Upper lobe of right lung (tissue), 1 donor: ENCODE data around the gene NBL1. TPM values are rescaled to one million over a fixed set of nuclear protein-coding genes. Genes with fewer than 3 reads are reported as not detected.

Experiments
- ATAC-seq: fragments of 200-7000 bp; cut with Tn5 transposase; one replicate; pipeline ENCODE4 v1.9.1; 2020; ENCODE audit warnings: mild to moderate bottlenecking, moderate library complexity
- DNase-seq: peaks from one replicate; pipeline ENCODE4 v3.0.0-alpha.2; 2020
- H3K27ac ChIP-seq: fragments of 200-600 bp; one replicate; pipeline ENCODE4 v1.8.0; 2022
- H3K27me3 ChIP-seq: fragments of 200-600 bp; one replicate; pipeline ENCODE4 v1.8.0; 2022; ENCODE audit warnings: mild to moderate bottlenecking
- H3K36me3 ChIP-seq: fragments of 200-600 bp; one replicate; pipeline ENCODE4 v1.8.0; 2022
- H3K4me1 ChIP-seq: fragments of 200-600 bp; one replicate; pipeline ENCODE4 v1.8.0; 2022
- H3K4me3 ChIP-seq: fragments of 200-600 bp; one replicate; pipeline ENCODE4 v1.8.0; 2022; ENCODE audit warnings: mild to moderate bottlenecking
- H3K9me3 ChIP-seq: fragments of 200-600 bp; one replicate; pipeline ENCODE4 v1.8.0; 2022
- CTCF ChIP-seq: fragments of 200-600 bp; IDR thresholded peaks from one replicate; pipeline ENCODE4 v1.8.0; 2022; ENCODE audit warnings: antibody characterized with exemption
- intact Hi-C: fragments of 100-400 bp; cut with DNase I; formaldehyde crosslinking; loops from one replicate; pipeline ENCODE4 v1.11.0; 2022
- long read RNA-seq: library from polyadenylated mRNA; unstranded; transcript quantifications from one replicate; pipeline ENCODE4 v2.0.0, GENCODE V29; 2021
- total RNA-seq: library from RNA; stranded (reverse); fragmentation: NEBNext Ultra II Directional; extraction: Animal tissue kit (Norgen Biotek cat#: 25700); gene quantifications from one replicate; pipeline ENCODE4 v1.2.1, GENCODE V29; 2021
- donor health status: DM: no; HTN: yes; CAD: no; lungs with severe emphysema.

NBL1 gene
- 218 TPM for total RNA-seq
- long read RNA-seq, transcript NBL1-202 (4 exons, 2,172 nt), result major isoform, 390 of 501 reads
- long read RNA-seq, partial matches to known transcripts, result 104 of 501 reads
- long read RNA-seq, other reads (novel, unspliced or antisense), result 6 of 501 reads

- no peaks in the 10 kb centered on the region for H3K9me3 ChIP-seq
- peaks cover 11% of the 10 kb centered on the region for H3K4me1 ChIP-seq
- intact Hi-C loops, result no loop called here
- peak; percentile 71 for ATAC-seq
- no peaks in the 10 kb centered on the region for H3K36me3 ChIP-seq
- peak within 1 kb of the TSS; percentile 66 for H3K4me3 ChIP-seq
- DNase-seq, result no peak
- H3K27ac ChIP-seq, result peak within 1 kb of the TSS; percentile 86
- TF ChIP-seq CTCF, result no peak
- H3K27me3 ChIP-seq, result peaks cover 17% of the 10 kb centered on the region
Measured at GRCh38 chr1:19643602-19644394, at the start of gene NBL1. Gene NBL1 (plus strand): TSS chr1:19644311. CDS start chr1:19655031, 10,720 bp downstream.

- TF ChIP-seq CTCF, result no peak
- intact Hi-C loops, result no loop called here
Measured at GRCh38 chr1:19596065-19596713, 47.9 kb upstream of the NBL1 start.

GRCh38 chr1:19596714-19597495, 47.2 kb upstream of the NBL1 start:
- no peaks in the 10 kb centered on the region for H3K27me3 ChIP-seq
- peak; percentile 97 for DNase-seq
- H3K4me3 ChIP-seq, result peak overlapping the region; percentile 95
- no peaks in the 10 kb centered on the region for H3K9me3 ChIP-seq
- intact Hi-C loops, result no loop called here
- no peaks in the 10 kb centered on the region for H3K36me3 ChIP-seq
- peak overlapping the region; percentile 99 for H3K27ac ChIP-seq
- peaks cover 27% of the 10 kb centered on the region for H3K4me1 ChIP-seq
- TF ChIP-seq CTCF, result no peak
- peak; percentile 96 for ATAC-seq

More at GRCh38 chr1:19596065-19596713, 47.9 kb upstream of the NBL1 start:
- H3K4me3 ChIP-seq, result peak overlapping the region; percentile 95
- ATAC-seq, result peak; percentile 1
- peak overlapping the region; percentile 99 for H3K27ac ChIP-seq
- peaks cover 27% of the 10 kb centered on the region for H3K4me1 ChIP-seq
- no peaks in the 10 kb centered on the region for H3K9me3 ChIP-seq
- H3K27me3 ChIP-seq, result no peaks in the 10 kb centered on the region
- no peak for DNase-seq
- H3K36me3 ChIP-seq, result no peaks in the 10 kb centered on the region

GRCh38 chr1:19597496-19598309, 46.4 kb upstream of the NBL1 start:
- Histone ChIP-seq H3K4me3 (peak overlapping the region; percentile 95), H3K36me3 (no peaks in the 10 kb centered on the region), H3K4me1 (peaks cover 27% of the 10 kb centered on the region), H3K9me3 (no peaks in the 10 kb centered on the region), H3K27ac (peak overlapping the region; percentile 99), H3K27me3 (no peaks in the 10 kb centered on the region)
- ATAC-seq (peak; percentile 30), DNase-seq (no peak)
- no peak for TF ChIP-seq CTCF
- intact Hi-C loops, result no loop called here

GRCh38 chr1:19599810-19600209, 44.3 kb upstream of the NBL1 start:
- H3K36me3 ChIP-seq, result no peaks in the 10 kb centered on the region
- intact Hi-C loops, result no loop called here
- H3K9me3 ChIP-seq, result no peaks in the 10 kb centered on the region
- H3K4me1 ChIP-seq, result peaks cover 27% of the 10 kb centered on the region
- no peak for TF ChIP-seq CTCF
- no peak overlapping the region for H3K27ac ChIP-seq
- H3K4me3 ChIP-seq, result no peak overlapping the region
- no peak for DNase-seq
- no peaks in the 10 kb centered on the region for H3K27me3 ChIP-seq
- no peak for ATAC-seq
